ENCODE data around the gene ZNF592.

ZNF592 gene

GRCh38 chr15:84748274-84749110, at the start of gene ZNF592:
ZNF592 (plus strand) TSS chr15:84748592; CDS start chr15:84782676, 34,084 bp downstream.
- TF ChIP-seq EZH2 (IDR thresholded peaks at IDR 0.05; ENCODE audit: borderline replicate concordance, low read length) (no peak), CTCF (IDR thresholded peaks at IDR 0.05; ENCODE audit: low read length) (no peak)
- H3K9me2 ChIP-seq (ENCODE audit: low read depth, low read length): no peaks in the 10 kb centered on the region
- no peaks in the 10 kb centered on the region for H3F3A ChIP-seq (ENCODE audit: insufficient read depth, low read length)
- H3K9me3 ChIP-seq (ENCODE audit: low read length): no peaks in the 10 kb centered on the region
- no peaks in the 10 kb centered on the region for H3K27me3 ChIP-seq (ENCODE audit: insufficient read depth, low read length)
- no peaks in the 10 kb centered on the region for H4K20me1 ChIP-seq (ENCODE audit: insufficient read depth, low read length)
- peak within 1 kb of the TSS; percentile 97 for H3K9ac ChIP-seq (ENCODE audit: low read length)
- peak within 1 kb of the TSS; percentile 86 for H3K4me3 ChIP-seq (ENCODE audit: low read depth, low read length, poor library complexity, severe bottlenecking)
- H3K36me3 ChIP-seq (ENCODE audit: insufficient read depth, low read length): no peaks in the 10 kb centered on the region; the same call in 1 of the 2 replicates
- H2AFZ ChIP-seq (ENCODE audit: low read length): 0 out of 2 replicates have a peak within 1 kb of the TSS, but pooled peaks have one; percentile 78
- peaks cover 46% of the 10 kb centered on the region for H3K79me2 ChIP-seq (ENCODE audit: insufficient read depth, low read length)
- peak within 1 kb of the TSS; percentile 100 for H3K4me2 ChIP-seq (ENCODE audit: low read length)
- peaks cover 34% of the 10 kb centered on the region for H3K4me1 ChIP-seq (ENCODE audit: insufficient read depth, low read length, severe bottlenecking)
- H3K27ac ChIP-seq (ENCODE audit: low read depth, low read length, poor library complexity, severe bottlenecking): peak within 1 kb of the TSS; percentile 90

GRCh38 chr15:84699538-84700191, 48.7 kb upstream of the ZNF592 start:
- H3K27ac ChIP-seq (ENCODE audit: low read depth, low read length, poor library complexity, severe bottlenecking): peak overlapping the region; percentile 73
- H3K4me1 ChIP-seq (ENCODE audit: insufficient read depth, low read length, severe bottlenecking): peaks cover 28% of the 10 kb centered on the region
- no peak overlapping the region for H3K4me3 ChIP-seq (ENCODE audit: low read depth, low read length, poor library complexity, severe bottlenecking)
- no peaks in the 10 kb centered on the region for H3K9me2 ChIP-seq (ENCODE audit: low read depth, low read length)
- H3K9me3 ChIP-seq (ENCODE audit: low read length): no peaks in the 10 kb centered on the region
- H3K79me2 ChIP-seq (ENCODE audit: insufficient read depth, low read length): peaks cover 83% of the 10 kb centered on the region
- no peaks in the 10 kb centered on the region for H3F3A ChIP-seq (ENCODE audit: insufficient read depth, low read length)
- H4K20me1 ChIP-seq (ENCODE audit: insufficient read depth, low read length): no peaks in the 10 kb centered on the region
- TF ChIP-seq CTCF (IDR thresholded peaks at IDR 0.05; ENCODE audit: low read length) (no peak), EZH2 (IDR thresholded peaks at IDR 0.05; ENCODE audit: borderline replicate concordance, low read length) (no peak)
- peaks cover 6% of the 10 kb centered on the region; the same call in 1 of the 2 replicates for H3K36me3 ChIP-seq (ENCODE audit: insufficient read depth, low read length)
- H3K27me3 ChIP-seq (ENCODE audit: insufficient read depth, low read length): no peaks in the 10 kb centered on the region
- peak overlapping the region; percentile 25; the same call in 1 of the 2 replicates for H3K4me2 ChIP-seq (ENCODE audit: low read length)
- H3K9ac ChIP-seq (ENCODE audit: low read length): no peak overlapping the region
- H2AFZ ChIP-seq (ENCODE audit: low read length): no peak overlapping the region

- TF ChIP-seq CTCF (IDR thresholded peaks at IDR 0.05; ENCODE audit: low read length) (no peak), EZH2 (IDR thresholded peaks at IDR 0.05; ENCODE audit: borderline replicate concordance, low read length) (no peak)
- Histone ChIP-seq H3K9me3 (ENCODE audit: low read length) (no peaks in the 10 kb centered on the region), H3K27me3 (ENCODE audit: insufficient read depth, low read length) (no peaks in the 10 kb centered on the region), H3K79me2 (ENCODE audit: insufficient read depth, low read length) (peaks cover 69% of the 10 kb centered on the region), H3K4me2 (ENCODE audit: low read length) (no peak overlapping the region), H3K9me2 (ENCODE audit: low read depth, low read length) (no peaks in the 10 kb centered on the region), H3K4me1 (ENCODE audit: insufficient read depth, low read length, severe bottlenecking) (peaks cover 28% of the 10 kb centered on the region), H3K27ac (ENCODE audit: low read depth, low read length, poor library complexity, severe bottlenecking) (no peak overlapping the region), H3K9ac (ENCODE audit: low read length) (no peak overlapping the region), H4K20me1 (ENCODE audit: insufficient read depth, low read length) (no peaks in the 10 kb centered on the region), H3F3A (ENCODE audit: insufficient read depth, low read length) (no peaks in the 10 kb centered on the region), H3K36me3 (ENCODE audit: insufficient read depth, low read length) (peaks cover 6% of the 10 kb centered on the region; the same call in 1 of the 2 replicates), H3K4me3 (ENCODE audit: low read depth, low read length, poor library complexity, severe bottlenecking) (no peak overlapping the region), H2AFZ (ENCODE audit: low read length) (no peak overlapping the region)
Observed at GRCh38 chr15:84702961-84703482, 45.4 kb upstream of the ZNF592 start.

Data from OCI-LY1 (cell line).